Cardiac fibroblast (primary cell): ENCODE results near the gene MVB12B.
"Not testable (repeated sequence)": the region's sequence is repeated elsewhere in the genome, so short reads cannot be mapped to it uniquely, and the experiment has no call there.

Experiments
- DNase-seq, 2 donors: peaks; one replicate each; pipeline versions ENCODE4 v3.0.0 to v3.0.0-alpha.2; 2010; ENCODE audit warnings: low read depth in 2 of 2
- H3K4me3 ChIP-seq, 2 donors: replicated peaks in 1 of 2; 1 replicate in 1 of 2; 2 replicates in 1 of 2; pipeline ENCODE4 v1.5.1; 2011; ENCODE audit warnings: low read depth in 2 of 2, low read length in 2 of 2, mild to moderate bottlenecking in 2 of 2, moderate library complexity in 1 of 2
- CTCF ChIP-seq: IDR thresholded peaks from one replicate; pipeline ENCODE4 v1.5.1; 2011; ENCODE audit warnings: low read depth, mild to moderate bottlenecking, low read length, inconsistent platforms

Gene MVB12B

DNA sequence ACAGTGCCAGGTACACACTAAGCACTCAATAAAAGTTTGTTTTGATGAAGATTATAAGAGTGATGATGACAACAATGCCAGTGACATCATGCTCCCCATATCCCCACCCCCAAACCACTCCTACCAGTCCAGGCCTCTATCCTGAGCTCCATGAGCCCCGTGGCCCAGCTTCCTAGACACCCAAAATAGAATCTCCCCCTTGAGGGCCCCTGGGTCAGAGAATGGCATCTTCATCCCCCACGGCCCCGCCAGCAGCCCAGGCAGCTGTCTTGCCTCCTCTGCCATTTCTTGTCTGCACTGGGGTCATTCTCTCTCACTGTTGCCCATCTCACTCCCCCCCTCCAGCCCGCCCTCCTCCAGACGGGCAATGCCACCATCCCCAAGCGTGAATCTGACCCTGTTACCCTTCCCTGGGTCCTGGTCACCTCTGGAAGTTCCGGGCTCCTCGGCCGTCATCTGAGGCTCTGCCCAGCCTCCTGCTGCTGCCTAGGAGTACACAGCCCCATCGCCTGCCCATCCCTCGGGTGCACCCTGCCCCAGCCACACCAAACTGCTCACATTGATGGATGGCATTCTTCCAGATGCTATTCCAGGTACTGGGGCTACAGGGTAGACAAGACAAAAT lies 210.3 kb downstream of the MVB12B start:
- no peak for TF ChIP-seq CTCF
- H3K4me3 ChIP-seq: no peak overlapping the region
- DNase-seq: no peak

DNA sequence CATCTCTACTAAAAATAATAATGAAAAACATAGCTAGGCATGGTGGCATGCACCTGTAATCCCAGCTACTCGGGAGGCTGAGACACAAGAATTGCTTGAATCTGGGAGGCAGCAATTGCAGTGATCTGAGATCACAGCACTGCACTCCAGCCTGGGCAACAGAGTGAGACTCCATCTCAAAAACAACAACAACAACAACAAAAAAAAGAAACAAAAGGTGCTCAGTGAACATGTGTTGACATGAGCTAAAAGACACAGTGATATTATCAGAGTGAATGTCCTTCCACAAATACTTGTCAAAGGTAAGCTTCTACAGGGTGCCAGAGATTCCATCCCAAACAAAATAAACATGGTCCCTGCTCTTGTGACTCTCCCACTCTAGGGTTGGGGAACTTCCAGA lies 211.9 kb downstream of the MVB12B start:
- TF ChIP-seq CTCF: no peak
- DNase-seq: no peak

DNA sequence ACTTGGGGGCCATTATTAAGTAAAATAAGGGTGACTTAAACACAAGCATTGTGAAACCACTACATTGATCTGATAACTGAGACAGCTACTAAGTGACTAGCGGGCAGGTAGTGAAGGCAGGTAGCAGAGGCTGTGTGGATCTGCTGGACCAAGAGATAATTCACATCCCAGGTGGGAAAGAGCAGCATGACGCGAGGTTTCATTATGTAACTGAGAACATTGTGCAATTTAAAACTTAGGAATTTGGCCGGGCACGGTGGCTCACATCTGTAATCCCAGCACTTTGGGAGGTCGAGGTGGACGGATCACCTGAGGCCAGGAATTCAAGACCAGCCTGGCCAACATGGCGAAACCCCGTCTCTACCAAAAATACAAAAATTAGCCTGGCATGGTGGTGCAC lies 213.8 kb downstream of the MVB12B start:
- DNase-seq: not testable (repeated sequence)

More for the DNA sequence above, 211.9 kb downstream of the MVB12B start:
- H3K4me3 ChIP-seq: no peak overlapping the region

DNA sequence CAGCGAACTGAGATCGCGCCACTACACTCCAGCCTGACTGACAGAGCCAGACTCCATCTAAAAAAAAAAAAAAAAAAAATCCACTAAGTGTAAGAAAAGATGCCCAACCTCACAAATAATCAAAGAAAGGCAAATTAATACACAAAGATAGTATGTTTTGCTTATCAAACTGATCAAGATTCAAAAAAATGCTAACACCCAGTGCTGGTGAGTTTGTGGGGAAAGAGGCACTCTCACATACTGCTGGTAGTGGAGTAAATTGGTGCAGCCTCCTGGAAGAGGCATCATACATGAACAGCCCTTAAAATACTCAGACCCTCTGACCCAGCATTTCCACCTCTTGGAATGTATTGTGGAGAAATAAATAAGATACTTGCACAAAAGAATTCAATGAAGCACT lies 216.9 kb downstream of the MVB12B start:
- no peak for DNase-seq
- no peak overlapping the region for H3K4me3 ChIP-seq
- TF ChIP-seq CTCF: no peak

More for the DNA sequence above, 213.8 kb downstream of the MVB12B start:
- H3K4me3 ChIP-seq: not testable (repeated sequence)

GRCh38 chr9:126545106-126545505 lies 218.5 kb downstream of the MVB12B start:
- H3K4me3 ChIP-seq: no peak overlapping the region
- no peak for DNase-seq

DNA sequence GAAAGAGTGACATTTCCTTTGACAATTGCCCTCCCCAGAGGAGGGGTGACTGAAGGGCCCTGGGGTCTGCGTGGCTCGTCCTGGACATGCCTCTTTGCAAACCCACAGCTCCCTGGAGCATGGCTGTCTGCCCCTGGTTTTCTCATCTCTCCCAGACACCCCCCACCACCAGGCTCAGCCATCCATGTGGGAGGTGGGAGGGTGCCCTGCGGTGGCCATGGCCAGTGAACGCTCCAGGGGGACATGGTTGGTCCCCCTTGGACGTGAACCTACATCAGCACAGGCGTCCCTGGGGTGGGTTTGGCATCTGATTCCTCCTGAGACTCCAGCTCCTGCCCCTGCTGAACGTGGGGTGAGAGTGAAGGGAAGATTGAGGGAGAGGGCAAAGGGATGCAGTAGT lies 219.4 kb downstream of the MVB12B start:
- H3K4me3 ChIP-seq: no peak overlapping the region
- DNase-seq: no peak
- no peak for TF ChIP-seq CTCF

More at GRCh38 chr9:126545106-126545505, 218.5 kb downstream of the MVB12B start:
- no peak for TF ChIP-seq CTCF

DNA sequence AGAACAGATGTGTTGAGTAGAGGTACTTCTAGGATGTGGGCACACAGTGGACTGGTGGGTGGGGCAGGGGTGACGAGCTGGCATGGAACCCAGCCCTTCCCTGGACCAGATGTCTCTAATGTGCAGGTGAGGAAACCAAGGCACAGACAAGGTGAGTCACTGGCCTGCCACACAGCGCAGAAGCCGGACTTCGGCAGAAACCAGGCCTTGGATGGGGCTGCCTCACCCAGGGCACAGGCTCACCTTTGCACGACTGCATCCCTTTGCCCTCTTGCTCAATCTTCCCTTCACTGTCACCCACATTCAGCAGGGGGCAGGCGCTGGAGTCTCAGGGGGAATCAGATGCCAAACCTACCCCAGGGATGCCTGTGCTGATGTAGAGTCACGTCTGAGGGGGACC lies 221.7 kb downstream of the MVB12B start:
- DNase-seq: no peak
- TF ChIP-seq CTCF: no peak
- H3K4me3 ChIP-seq: no peak overlapping the region
